ENCODE measurements around the gene PITX1. TPM values are rescaled to one million over a fixed set of nuclear protein-coding genes. Genes with fewer than 3 reads are reported as not detected.

The PITX1 gene
- total RNA-seq, 1 donor from 2014 or later: not detected

GRCh38 chr5:135024956-135025729 lies 8.9 kb downstream of the PITX1 start:
- no peak overlapping the region for H3K27ac Mint-ChIP-seq
- H4K20me1 ChIP-seq (ENCODE audit: low read depth): peaks cover 43% of the 10 kb centered on the region

GRCh38 chr5:135020111-135020895 lies 13.7 kb downstream of the PITX1 start:
- no peak overlapping the region for H3K4me3 ChIP-seq
- peaks cover 62% of the 10 kb centered on the region for H3K27me3 ChIP-seq
- no peaks in the 10 kb centered on the region for H3K4me1 ChIP-seq
- H3K27ac Mint-ChIP-seq: no peak overlapping the region
- TF ChIP-seq EZH2 (IDR thresholded peaks at IDR 0.05): no peak
- TF ChIP-seq EZH2phosphoT487 (IDR thresholded peaks at IDR 0.05): no peak
- no peak for TF ChIP-seq CTCF (IDR thresholded peaks at IDR 0.05)
- H3K9ac ChIP-seq: no peak overlapping the region
- H3K4me2 ChIP-seq: no peak overlapping the region
- DNase-seq (ENCODE audit: low spot score): no peak
- H3K36me3 ChIP-seq: no peaks in the 10 kb centered on the region
- no peak overlapping the region for H2AFZ ChIP-seq (replicated peaks)
- no peaks in the 10 kb centered on the region for H3F3A ChIP-seq (ENCODE audit: low read depth)
- no peak overlapping the region for H3K4me3 Mint-ChIP-seq
- peaks cover 6% of the 10 kb centered on the region for H3K4me1 Mint-ChIP-seq
- H3K79me2 ChIP-seq (ENCODE audit: low read depth): no peaks in the 10 kb centered on the region
- no peaks in the 10 kb centered on the region for H3K36me3 Mint-ChIP-seq
- no peak overlapping the region for H3K27ac ChIP-seq
- H4K20me1 ChIP-seq (ENCODE audit: low read depth): no peaks in the 10 kb centered on the region
- no peaks in the 10 kb centered on the region for H3K9me3 ChIP-seq (ENCODE audit: low read depth)
- H3K27me3 Mint-ChIP-seq (ENCODE audit: insufficient read depth, low read depth): peaks cover 10% of the 10 kb centered on the region
- no peaks in the 10 kb centered on the region for H3K9me3 Mint-ChIP-seq

More at GRCh38 chr5:135024956-135025729, 8.9 kb downstream of the PITX1 start:
- H3K4me2 ChIP-seq: no peak overlapping the region
- peaks cover 48% of the 10 kb centered on the region for H3K27me3 Mint-ChIP-seq (ENCODE audit: insufficient read depth, low read depth)
- no peak overlapping the region for H3K4me3 ChIP-seq
- no peak for DNase-seq (ENCODE audit: low spot score)
- no peak overlapping the region for H2AFZ ChIP-seq (replicated peaks)
- no peaks in the 10 kb centered on the region for H3K9me3 ChIP-seq (ENCODE audit: low read depth)
- no peak overlapping the region for H3K9ac ChIP-seq
- no peak for TF ChIP-seq EZH2phosphoT487 (IDR thresholded peaks at IDR 0.05)
- no peak for TF ChIP-seq CTCF (IDR thresholded peaks at IDR 0.05)
- TF ChIP-seq EZH2 (IDR thresholded peaks at IDR 0.05): no peak
- H3K4me3 Mint-ChIP-seq: no peak overlapping the region
- peaks cover 18% of the 10 kb centered on the region for H3F3A ChIP-seq (ENCODE audit: low read depth)
- no peaks in the 10 kb centered on the region for H3K79me2 ChIP-seq (ENCODE audit: low read depth)
- H3K36me3 ChIP-seq: no peaks in the 10 kb centered on the region
- no peak overlapping the region for H3K27ac ChIP-seq
- H3K4me1 Mint-ChIP-seq: peaks cover 19% of the 10 kb centered on the region
- H3K4me1 ChIP-seq: peaks cover 7% of the 10 kb centered on the region
- H3K36me3 Mint-ChIP-seq: no peaks in the 10 kb centered on the region
- no peaks in the 10 kb centered on the region for H3K9me3 Mint-ChIP-seq
- H3K27me3 ChIP-seq: peaks cover 100% of the 10 kb centered on the region

GRCh38 chr5:135019314-135019713 lies 14.7 kb downstream of the PITX1 start:
- Mint-ChIP-seq H3K9me3 (no peaks in the 10 kb centered on the region), H3K27me3 (ENCODE audit: insufficient read depth, low read depth) (peaks cover 5% of the 10 kb centered on the region)
- H3K4me2 ChIP-seq: no peak overlapping the region

More at GRCh38 chr5:135019314-135019713, 14.7 kb downstream of the PITX1 start:
- no peak overlapping the region for H2AFZ ChIP-seq (replicated peaks)
- Mint-ChIP-seq H3K27ac (no peak overlapping the region), H3K4me3 (no peak overlapping the region), H3K36me3 (no peaks in the 10 kb centered on the region), H3K4me1 (no peaks in the 10 kb centered on the region)
- H3K27ac ChIP-seq: no peak overlapping the region
- no peaks in the 10 kb centered on the region for H4K20me1 ChIP-seq (ENCODE audit: low read depth)
- no peaks in the 10 kb centered on the region for H3K79me2 ChIP-seq (ENCODE audit: low read depth)
- H3K9me3 ChIP-seq (ENCODE audit: low read depth): no peaks in the 10 kb centered on the region
- H3K4me1 ChIP-seq: no peaks in the 10 kb centered on the region
- no peak for DNase-seq (ENCODE audit: low spot score)
- no peak for TF ChIP-seq CTCF (IDR thresholded peaks at IDR 0.05)
- no peak for TF ChIP-seq EZH2phosphoT487 (IDR thresholded peaks at IDR 0.05)
- TF ChIP-seq EZH2 (IDR thresholded peaks at IDR 0.05): no peak
- H3K27me3 ChIP-seq: peaks cover 52% of the 10 kb centered on the region
- H3K36me3 ChIP-seq: no peaks in the 10 kb centered on the region
- H3K9ac ChIP-seq: no peak overlapping the region
- no peak overlapping the region for H3K4me3 ChIP-seq
- no peaks in the 10 kb centered on the region for H3F3A ChIP-seq (ENCODE audit: low read depth)

All from neural progenitor cell (in vitro differentiated cells).